ENCODE measurements around the gene ADGRF5.
"Not testable (repeated sequence)": the region's sequence is repeated elsewhere in the genome, so short reads cannot be mapped to it uniquely, and the experiment has no call there.

Gene ADGRF5

DNA sequence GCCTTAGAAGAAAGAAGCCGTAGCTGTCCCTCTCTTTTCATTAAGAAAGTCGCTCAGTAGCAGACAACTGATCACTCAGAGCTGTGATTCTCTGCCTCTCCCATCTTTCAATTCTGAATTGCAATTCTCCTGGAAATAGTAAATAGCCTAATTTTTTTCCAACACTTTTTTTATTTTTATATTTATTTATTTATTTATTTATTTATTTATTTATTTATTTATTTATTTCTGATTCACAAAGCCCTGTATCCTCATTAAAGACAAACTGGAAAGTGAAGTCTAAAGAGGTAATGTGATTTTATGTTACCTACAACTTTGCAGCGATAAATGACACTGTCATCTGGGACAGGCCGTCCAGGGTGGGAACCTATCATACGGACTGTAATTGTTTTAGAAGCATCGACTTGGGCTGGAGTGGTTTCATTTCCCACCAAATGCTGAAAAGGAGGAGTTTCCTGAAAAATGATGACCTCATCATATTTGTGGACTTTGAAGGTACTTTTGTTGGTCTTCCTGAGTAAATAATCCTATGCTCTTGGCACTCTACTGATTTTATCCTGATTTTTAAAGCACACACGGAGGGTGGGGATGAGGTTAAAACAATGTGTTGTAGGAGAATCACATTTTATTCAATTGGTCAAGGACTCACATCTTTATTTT lies 87.4 kb downstream of the ADGRF5 start:
- in situ Hi-C loops (cut with MboI; ENCODE audit: low sequenced_read_pairs), result not testable (repeated sequence)

DNA sequence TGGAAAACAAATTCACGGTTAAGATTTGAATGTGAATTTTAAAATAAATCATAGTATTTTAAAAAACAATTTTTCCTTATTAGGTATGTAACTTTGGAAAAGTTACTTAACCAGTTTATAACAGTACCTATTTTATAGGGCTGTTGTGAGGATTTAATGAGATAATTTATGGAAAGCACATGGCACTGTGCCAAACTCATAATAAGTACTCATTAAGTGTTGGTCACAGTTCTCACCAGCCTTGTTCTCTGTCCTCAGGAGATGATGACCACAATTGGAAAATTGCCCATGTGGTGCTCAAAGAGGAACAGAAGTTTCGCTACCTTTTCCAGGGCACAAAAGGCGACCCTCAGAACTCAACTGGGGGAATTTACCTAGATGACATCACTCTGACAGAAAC lies 88.9 kb downstream of the ADGRF5 start:
- in situ Hi-C loops (cut with MboI; ENCODE audit: low sequenced_read_pairs), result no loop called here

DNA sequence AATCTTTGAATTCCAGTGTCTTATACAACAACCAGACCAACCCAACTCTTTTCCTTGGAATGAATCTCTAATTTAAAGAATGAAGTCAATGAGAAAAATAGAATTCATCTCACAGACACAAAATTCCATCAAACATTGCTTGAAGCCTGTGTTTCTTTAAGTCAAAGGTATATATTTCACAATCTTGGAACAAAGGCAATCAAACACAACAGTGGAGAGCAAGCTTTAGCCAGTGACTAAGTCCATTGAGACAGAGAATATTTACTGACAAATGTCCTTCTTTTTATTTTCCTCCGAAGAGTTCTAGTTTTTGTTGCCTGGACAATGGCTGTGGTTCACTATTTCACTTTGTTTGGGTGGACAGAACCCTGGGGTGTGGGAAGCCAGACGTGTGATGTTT lies 92.8 kb downstream of the ADGRF5 start:
- in situ Hi-C loops (cut with MboI; ENCODE audit: low sequenced_read_pairs), result no loop called here

DNA sequence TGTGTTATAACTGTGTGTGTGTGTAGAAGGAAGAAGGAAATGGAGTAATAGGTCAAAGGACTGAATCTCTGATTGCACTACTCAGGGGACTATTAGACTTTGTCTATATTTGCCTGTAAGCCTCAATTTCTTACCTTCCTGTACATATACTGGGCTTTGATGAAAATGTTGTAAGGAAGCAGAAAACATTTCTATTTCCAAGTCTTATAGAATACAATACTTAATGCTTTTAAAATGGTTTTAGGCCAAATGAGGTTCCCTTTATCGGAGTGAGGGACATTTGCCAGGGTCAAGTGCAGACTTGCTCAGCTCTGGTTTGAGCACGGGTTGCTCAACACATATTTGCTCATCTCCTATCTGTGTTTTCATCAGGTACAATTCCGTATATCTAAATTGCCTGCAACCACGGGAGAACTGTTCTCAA lies 100.3 kb downstream of the ADGRF5 start:
- in situ Hi-C loops (cut with MboI; ENCODE audit: low sequenced_read_pairs), result no loop called here

DNA sequence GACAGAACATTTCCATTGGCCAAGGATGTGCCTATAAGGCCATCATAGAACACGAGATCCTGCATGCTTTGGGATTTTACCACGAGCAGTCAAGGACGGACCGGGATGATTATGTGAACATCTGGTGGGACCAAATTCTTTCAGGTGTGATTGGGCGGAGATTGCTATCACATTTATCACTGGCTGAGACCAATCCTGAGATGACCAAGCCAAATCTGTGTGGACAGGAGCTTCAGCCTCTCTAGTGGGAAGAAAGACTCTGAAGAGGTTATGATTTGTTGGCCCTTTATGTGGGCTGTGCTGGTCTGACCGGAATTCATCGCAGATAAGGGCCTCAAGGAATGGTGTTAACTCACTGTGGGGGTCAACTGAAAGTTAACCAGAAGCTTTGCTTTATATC lies 102.2 kb downstream of the ADGRF5 start:
- in situ Hi-C loops (cut with MboI; ENCODE audit: low sequenced_read_pairs), result no loop called here

DNA sequence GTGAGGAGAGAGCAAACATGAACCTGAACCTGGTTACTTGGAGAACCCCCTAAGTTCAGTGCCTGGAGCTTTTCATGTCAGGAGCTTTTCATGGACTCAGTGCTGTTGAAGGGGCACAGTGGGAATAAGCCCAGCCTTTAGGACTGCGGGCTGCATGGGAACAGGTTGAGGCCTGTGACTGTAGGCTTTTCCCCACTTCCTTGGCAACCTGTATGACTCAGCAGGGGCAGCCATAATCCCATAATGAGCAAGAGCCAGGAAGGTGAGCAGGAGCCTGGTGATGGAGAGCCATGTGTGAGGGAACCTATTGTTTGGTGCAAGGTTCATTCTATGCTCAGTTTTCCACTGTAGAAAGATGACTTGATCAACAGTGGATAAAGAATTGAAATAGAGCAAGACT lies 105.1 kb downstream of the ADGRF5 start:
- in situ Hi-C loops (cut with MboI; ENCODE audit: low sequenced_read_pairs), result no loop called here

DNA sequence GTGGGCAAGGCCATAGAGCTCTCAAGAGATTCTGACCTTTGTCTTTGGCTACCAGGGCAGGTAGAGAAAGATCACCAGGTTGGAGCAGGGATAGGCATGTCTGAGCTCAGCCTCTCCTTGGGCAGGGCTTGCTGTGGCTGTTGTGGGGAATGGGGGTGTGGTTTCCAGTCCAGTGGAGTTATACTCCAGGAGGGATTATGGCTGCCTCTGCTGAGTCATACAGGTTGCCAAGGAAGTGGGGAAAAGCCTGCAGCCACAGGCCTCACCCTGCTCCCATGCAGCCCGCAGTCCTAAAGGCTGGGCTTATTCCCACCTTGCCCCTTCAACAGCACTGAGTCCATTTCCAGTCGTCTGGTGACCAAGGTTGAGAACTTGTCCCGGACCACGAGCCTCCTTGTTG lies 106.6 kb downstream of the ADGRF5 start:
- in situ Hi-C loops (cut with MboI; ENCODE audit: low sequenced_read_pairs), result no loop called here

DNA sequence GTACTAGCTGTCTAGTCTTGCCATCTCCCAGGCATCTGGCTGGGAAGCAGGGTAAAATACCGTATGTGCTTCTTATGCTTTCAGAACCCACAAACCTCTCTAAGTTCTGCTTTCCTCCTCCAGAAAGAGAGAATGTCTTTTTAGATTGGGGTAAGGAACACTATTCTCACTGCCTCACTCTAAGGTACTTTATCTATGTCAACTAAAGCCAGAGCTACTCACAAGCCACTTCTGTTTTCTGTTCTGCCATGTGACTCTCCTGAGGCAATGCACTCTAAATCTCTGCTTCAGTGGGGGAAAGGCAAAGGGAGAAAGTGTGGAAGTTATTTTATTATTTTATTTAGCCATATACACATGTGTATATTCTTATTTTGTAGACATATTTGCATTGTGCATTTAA lies 112.9 kb downstream of the ADGRF5 start:
- in situ Hi-C loops (cut with MboI; ENCODE audit: low sequenced_read_pairs), result no loop called here

Data from HL-60/S4 (cell line).